ENCODE results near the gene GMDS.

The GMDS gene

DNA sequence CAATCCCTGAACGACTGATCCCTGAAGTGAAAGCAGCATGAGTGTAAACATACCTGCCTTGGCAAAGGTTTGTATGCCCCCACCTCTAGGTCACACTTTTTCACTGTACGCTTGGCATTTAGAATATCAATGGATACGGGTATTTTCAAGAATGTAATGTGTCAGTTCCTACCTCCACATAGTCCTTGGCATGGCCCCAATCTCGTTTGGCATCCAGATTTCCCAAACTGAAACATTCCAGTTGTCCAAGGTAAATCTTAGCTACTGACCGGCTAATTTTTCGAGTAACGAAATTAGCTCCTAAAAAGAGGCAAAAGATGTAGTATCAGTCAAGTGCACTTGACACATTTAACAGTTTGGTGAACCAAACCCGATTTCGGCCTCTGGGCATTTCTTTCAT lies 315.5 kb downstream of the GMDS start:
- no peaks in the 10 kb centered on the region for H3K79me2 ChIP-seq (ENCODE audit: low read length)
- no peaks in the 10 kb centered on the region for H3K36me3 ChIP-seq (replicated peaks; ENCODE audit: low read depth, low read length)
- no peaks in the 10 kb centered on the region for H3K4me1 ChIP-seq (ENCODE audit: low read length)
- H2AFZ ChIP-seq (ENCODE audit: low read depth, low read length), result no peak overlapping the region
- no peak overlapping the region for H3K27ac ChIP-seq (ENCODE audit: low read length)
- H3K9me3 ChIP-seq (ENCODE audit: insufficient read depth, low read length), result no peaks in the 10 kb centered on the region
- H3K27me3 ChIP-seq (ENCODE audit: low read depth, low read length), result no peaks in the 10 kb centered on the region
- H3K9ac ChIP-seq (ENCODE audit: low read length), result no peak overlapping the region
- TF ChIP-seq, protein P1, sequence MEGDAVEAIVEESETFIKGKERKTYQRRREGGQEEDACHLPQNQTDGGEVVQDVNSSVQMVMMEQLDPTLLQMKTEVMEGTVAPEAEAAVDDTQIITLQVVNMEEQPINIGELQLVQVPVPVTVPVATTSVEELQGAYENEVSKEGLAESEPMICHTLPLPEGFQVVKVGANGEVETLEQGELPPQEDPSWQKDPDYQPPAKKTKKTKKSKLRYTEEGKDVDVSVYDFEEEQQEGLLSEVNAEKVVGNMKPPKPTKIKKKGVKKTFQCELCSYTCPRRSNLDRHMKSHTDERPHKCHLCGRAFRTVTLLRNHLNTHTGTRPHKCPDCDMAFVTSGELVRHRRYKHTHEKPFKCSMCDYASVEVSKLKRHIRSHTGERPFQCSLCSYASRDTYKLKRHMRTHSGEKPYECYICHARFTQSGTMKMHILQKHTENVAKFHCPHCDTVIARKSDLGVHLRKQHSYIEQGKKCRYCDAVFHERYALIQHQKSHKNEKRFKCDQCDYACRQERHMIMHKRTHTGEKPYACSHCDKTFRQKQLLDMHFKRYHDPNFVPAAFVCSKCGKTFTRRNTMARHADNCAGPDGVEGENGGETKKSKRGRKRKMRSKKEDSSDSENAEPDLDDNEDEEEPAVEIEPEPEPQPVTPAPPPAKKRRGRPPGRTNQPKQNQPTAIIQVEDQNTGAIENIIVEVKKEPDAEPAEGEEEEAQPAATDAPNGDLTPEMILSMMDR (IDR thresholded peaks at IDR 0.05; ENCODE audit: low read depth, low read length), result no peak
- no peak for TF ChIP-seq EZH2phosphoT487 (IDR thresholded peaks at IDR 0.05; ENCODE audit: low read depth)
- no peak overlapping the region for H3K4me2 ChIP-seq (ENCODE audit: low read length)
- H4K20me1 ChIP-seq (ENCODE audit: insufficient read depth, low read length), result no peaks in the 10 kb centered on the region
- H3K4me3 ChIP-seq (ENCODE audit: low read length), result no peak overlapping the region

- no peaks in the 10 kb centered on the region for H3K9me3 ChIP-seq (ENCODE audit: insufficient read depth, low read length)
These were observed 319.5 kb downstream of the GMDS start for GRCh38 chr6:1925743-1926430.

DNA sequence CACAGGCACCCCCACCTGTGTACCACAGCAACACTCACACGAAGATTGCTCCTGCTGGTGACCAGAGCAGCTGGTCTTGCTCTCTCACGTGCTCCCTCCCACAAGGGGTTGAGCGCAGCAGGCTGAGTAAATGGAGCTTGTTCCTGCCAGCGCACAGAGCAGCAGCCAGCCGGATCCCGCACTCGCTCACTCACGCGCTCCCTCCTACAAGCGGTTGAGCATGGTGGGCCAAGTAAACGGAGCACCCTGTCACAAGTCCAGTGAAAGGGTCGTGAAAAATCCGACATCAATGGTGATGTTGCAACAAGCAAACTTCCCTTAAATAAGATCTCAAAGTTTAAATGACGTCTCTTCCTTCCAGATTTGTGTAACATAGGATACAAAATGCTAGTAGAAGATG lies 322.0 kb downstream of the GMDS start:
- H3K27ac ChIP-seq (ENCODE audit: low read length), result no peak overlapping the region
- H3K4me3 ChIP-seq (ENCODE audit: low read length), result no peak overlapping the region
- no peaks in the 10 kb centered on the region for H3K9me3 ChIP-seq (ENCODE audit: insufficient read depth, low read length)
- no peaks in the 10 kb centered on the region for H3K4me1 ChIP-seq (ENCODE audit: low read length)
- no peak overlapping the region for H3K9ac ChIP-seq (ENCODE audit: low read length)
- no peaks in the 10 kb centered on the region for H3K79me2 ChIP-seq (ENCODE audit: low read length)
- H3K4me2 ChIP-seq (ENCODE audit: low read length), result no peak overlapping the region
- no peaks in the 10 kb centered on the region for H4K20me1 ChIP-seq (ENCODE audit: insufficient read depth, low read length)
- no peaks in the 10 kb centered on the region for H3K27me3 ChIP-seq (ENCODE audit: low read depth, low read length)
- no peak overlapping the region for H2AFZ ChIP-seq (ENCODE audit: low read depth, low read length)
- no peak for TF ChIP-seq EZH2phosphoT487 (IDR thresholded peaks at IDR 0.05; ENCODE audit: low read depth)
- TF ChIP-seq, protein P1 (IDR thresholded peaks at IDR 0.05; ENCODE audit: low read depth, low read length), result no peak
- H3K36me3 ChIP-seq (replicated peaks; ENCODE audit: low read depth, low read length), result no peaks in the 10 kb centered on the region

More at GRCh38 chr6:1925743-1926430, 319.5 kb downstream of the GMDS start:
- Histone ChIP-seq H3K4me2 (ENCODE audit: low read length) (no peak overlapping the region), H3K4me3 (ENCODE audit: low read length) (no peak overlapping the region), H4K20me1 (ENCODE audit: insufficient read depth, low read length) (no peaks in the 10 kb centered on the region), H3K9ac (ENCODE audit: low read length) (no peak overlapping the region), H3K27ac (ENCODE audit: low read length) (no peak overlapping the region), H3K4me1 (ENCODE audit: low read length) (no peaks in the 10 kb centered on the region), H3K79me2 (ENCODE audit: low read length) (no peaks in the 10 kb centered on the region), H3K36me3 (replicated peaks; ENCODE audit: low read depth, low read length) (no peaks in the 10 kb centered on the region), H2AFZ (ENCODE audit: low read depth, low read length) (no peak overlapping the region), H3K27me3 (ENCODE audit: low read depth, low read length) (no peaks in the 10 kb centered on the region)
- TF ChIP-seq, protein P1 (IDR thresholded peaks at IDR 0.05; ENCODE audit: low read depth, low read length), result no peak
- TF ChIP-seq EZH2phosphoT487 (IDR thresholded peaks at IDR 0.05; ENCODE audit: low read depth), result no peak

DNA sequence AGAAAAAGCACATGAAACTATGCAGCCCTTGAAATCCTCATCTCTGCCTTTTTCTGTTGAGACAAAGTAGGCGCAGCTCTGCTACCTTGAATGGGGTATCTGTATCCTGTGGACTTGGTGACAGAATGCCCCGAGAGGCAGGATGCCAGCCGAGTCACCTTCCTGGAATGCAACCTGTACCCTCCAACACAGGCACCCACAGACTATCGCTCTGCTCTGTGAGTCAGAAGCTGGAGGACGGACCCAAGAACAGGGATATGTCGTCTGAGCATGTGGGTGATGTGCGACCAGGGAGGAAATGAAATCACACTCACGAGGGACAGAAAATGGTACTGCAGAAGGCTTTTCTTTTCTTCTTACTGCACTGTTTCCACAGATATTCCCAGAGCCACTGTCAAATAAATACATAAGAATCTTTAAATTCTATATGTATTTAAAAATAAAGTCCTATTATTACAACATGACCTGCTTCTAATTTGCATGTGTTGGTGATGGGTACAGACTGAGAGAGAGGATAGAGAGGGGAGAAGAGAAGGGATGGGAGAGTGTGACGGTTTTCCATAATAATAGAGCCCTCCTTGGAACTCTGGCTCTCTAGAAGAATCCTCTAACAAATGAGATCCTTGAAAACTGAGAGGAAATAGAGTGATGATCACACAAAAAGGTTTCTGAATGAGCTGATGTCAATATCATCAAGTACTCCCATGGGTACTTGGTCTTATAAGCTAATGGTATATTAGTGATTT lies 327.6 kb downstream of the GMDS start:
- no peak overlapping the region for H3K9ac ChIP-seq (ENCODE audit: low read length)
- TF ChIP-seq, protein P1 (IDR thresholded peaks at IDR 0.05; ENCODE audit: low read depth, low read length), result no peak
- no peak overlapping the region for H3K4me2 ChIP-seq (ENCODE audit: low read length)
- no peak overlapping the region for H2AFZ ChIP-seq (ENCODE audit: low read depth, low read length)
- H3K36me3 ChIP-seq (replicated peaks; ENCODE audit: low read depth, low read length), result no peaks in the 10 kb centered on the region
- no peak overlapping the region for H3K27ac ChIP-seq (ENCODE audit: low read length)
- H3K27me3 ChIP-seq (ENCODE audit: low read depth, low read length), result no peaks in the 10 kb centered on the region
- no peak overlapping the region for H3K4me3 ChIP-seq (ENCODE audit: low read length)
- no peaks in the 10 kb centered on the region for H3K79me2 ChIP-seq (ENCODE audit: low read length)
- H3K9me3 ChIP-seq (ENCODE audit: insufficient read depth, low read length), result no peaks in the 10 kb centered on the region
- no peaks in the 10 kb centered on the region for H3K4me1 ChIP-seq (ENCODE audit: low read length)
- H4K20me1 ChIP-seq (ENCODE audit: insufficient read depth, low read length), result no peaks in the 10 kb centered on the region

Data from OCI-LY3 (cell line).